Astrocyte (in vitro differentiated cells and primary cell): ENCODE data around the gene N4BP2L1. TPM values are rescaled to one million over a fixed set of nuclear protein-coding genes. Genes with fewer than 3 reads are reported as not detected.

Experiments
- DNase-seq: peaks from one replicate; pipeline ENCODE4 v3.0.0-alpha.2; 2010; ENCODE audit warnings: low read depth
- FAIRE-seq: peaks from 2 replicates; lab custom pipeline; 2011; peaks lifted over from hg19 to GRCh38; lab: Jason Lieb, UNC
- H2AFZ ChIP-seq: 2 replicates; pipeline ENCODE4 v1.6.0; 2012; ENCODE audit warnings: low read depth, low read length, inconsistent platforms
- H3K27ac ChIP-seq: 2 replicates; pipeline ENCODE4 v1.5.1; 2011; ENCODE audit warnings: low read depth, low read length, inconsistent platforms
- H3K27me3 ChIP-seq: 2 replicates; pipeline ENCODE4 v1.6.0; 2011; ENCODE audit warnings: low read length, inconsistent platforms; ENCODE audit not compliant: insufficient read depth
- H3K36me3 ChIP-seq: 2 replicates; pipeline ENCODE4 v1.5.1; 2011; ENCODE audit warnings: low read length, inconsistent platforms; ENCODE audit not compliant: insufficient read depth
- H3K4me1 ChIP-seq: 2 replicates; pipeline ENCODE4 v1.5.1; 2011; ENCODE audit warnings: low read length, inconsistent platforms; ENCODE audit not compliant: insufficient read depth
- H3K4me2 ChIP-seq: 2 replicates; pipeline ENCODE4 v1.6.0; 2012; ENCODE audit warnings: low read length, inconsistent platforms
- H3K4me3 ChIP-seq: 2 replicates; pipeline ENCODE4 v1.5.1; 2011; ENCODE audit warnings: low read depth, mild to moderate bottlenecking, low read length, inconsistent platforms; ENCODE audit not compliant: insufficient read depth
- H3K79me2 ChIP-seq: 2 replicates; pipeline ENCODE4 v1.6.0; 2012; ENCODE audit warnings: mild to moderate bottlenecking, low read length, inconsistent platforms; ENCODE audit not compliant: insufficient read depth
- H3K9ac ChIP-seq: 2 replicates; pipeline ENCODE4 v1.6.0; 2012; ENCODE audit warnings: mild to moderate bottlenecking, low read length, inconsistent platforms
- H3K9me3 ChIP-seq: 2 replicates; pipeline ENCODE4 v1.5.1; 2012; ENCODE audit warnings: low read depth, mild to moderate bottlenecking, low read length, inconsistent platforms; ENCODE audit not compliant: insufficient read depth
- H4K20me1 ChIP-seq: 2 replicates; pipeline ENCODE4 v1.6.0; 2012; ENCODE audit warnings: low read length, inconsistent platforms; ENCODE audit not compliant: insufficient read depth
- H3K27ac Mint-ChIP-seq: one replicate; pipeline ENCODE4 v1.8.0; 2021; ENCODE audit warnings: mild to moderate bottlenecking, mixed read lengths; ENCODE audit not compliant: unreplicated experiment
- H3K27me3 Mint-ChIP-seq: one replicate; pipeline ENCODE4 v1.8.0; 2021; ENCODE audit warnings: low read depth, mixed read lengths; ENCODE audit not compliant: unreplicated experiment
- H3K36me3 Mint-ChIP-seq: one replicate; pipeline ENCODE4 v1.8.0; 2021; ENCODE audit warnings: low read depth, mixed read lengths; ENCODE audit not compliant: unreplicated experiment
- H3K4me1 Mint-ChIP-seq: one replicate; pipeline ENCODE4 v1.8.0; 2021; ENCODE audit warnings: low read depth, mixed read lengths; ENCODE audit not compliant: unreplicated experiment
- H3K4me3 Mint-ChIP-seq: one replicate; pipeline ENCODE4 v1.8.0; 2021; ENCODE audit warnings: mild to moderate bottlenecking, moderate library complexity, mixed read lengths; ENCODE audit not compliant: unreplicated experiment
- H3K9me3 Mint-ChIP-seq: one replicate; pipeline ENCODE4 v1.8.0; 2021; ENCODE audit warnings: mild to moderate bottlenecking, mixed read lengths; ENCODE audit not compliant: unreplicated experiment
- CTCF ChIP-seq: IDR thresholded peaks from 2 replicates; pipeline ENCODE4 v1.5.1; 2011; ENCODE audit warnings: low read depth, mild to moderate bottlenecking, inconsistent platforms, low read length, moderate library complexity; ENCODE audit not compliant: insufficient read depth
- EZH2 ChIP-seq: IDR thresholded peaks from 2 replicates; pipeline ENCODE4 v1.6.1; 2012; ENCODE audit warnings: mild to moderate bottlenecking, low read length, inconsistent platforms; ENCODE audit not compliant: insufficient read depth
- total RNA-seq: library from RNA; stranded (reverse); gene quantifications from 2 replicates; pipeline ENCODE4 v1.2.1, GENCODE V29; 2021

The N4BP2L1 gene
- total RNA-seq, 1 donor from 2014 or later = 2.2 TPM

- H3K4me1 Mint-ChIP-seq = peaks cover 23% of the 10 kb centered on the region
- H3K27me3 Mint-ChIP-seq = no peaks in the 10 kb centered on the region
- H3K4me3 ChIP-seq = no peak overlapping the region
- no peak overlapping the region for H3K4me3 Mint-ChIP-seq
- no peak for TF ChIP-seq EZH2
- TF ChIP-seq CTCF = no peak
- peaks cover 14% of the 10 kb centered on the region for H3K36me3 Mint-ChIP-seq
- no peak overlapping the region for H3K9ac ChIP-seq
- H3K27me3 ChIP-seq = no peaks in the 10 kb centered on the region
- H2AFZ ChIP-seq = no peak overlapping the region
- FAIRE-seq (no peak), DNase-seq (no peak)
- no peak overlapping the region for H3K4me2 ChIP-seq
- H3K4me1 ChIP-seq = no peaks in the 10 kb centered on the region
- no peaks in the 10 kb centered on the region for H3K9me3 ChIP-seq
- H3K36me3 ChIP-seq = no peaks in the 10 kb centered on the region
- H3K79me2 ChIP-seq = no peaks in the 10 kb centered on the region
- no peaks in the 10 kb centered on the region for H4K20me1 ChIP-seq
- no peaks in the 10 kb centered on the region for H3K9me3 Mint-ChIP-seq
- no peak overlapping the region for H3K27ac ChIP-seq
- no peak overlapping the region for H3K27ac Mint-ChIP-seq
Observed at GRCh38 chr13:32473650-32474049, 45.7 kb upstream of the N4BP2L1 start.

- no peaks in the 10 kb centered on the region for H3K27me3 ChIP-seq
- no peaks in the 10 kb centered on the region for H3K36me3 ChIP-seq
- no peak overlapping the region for H3K27ac ChIP-seq
- DNase-seq (no peak), FAIRE-seq (no peak)
- no peaks in the 10 kb centered on the region for H4K20me1 ChIP-seq
- Mint-ChIP-seq H3K27ac (peak overlapping the region; percentile 70), H3K27me3 (no peaks in the 10 kb centered on the region), H3K4me3 (no peak overlapping the region), H3K36me3 (peaks cover 19% of the 10 kb centered on the region), H3K4me1 (peaks cover 27% of the 10 kb centered on the region), H3K9me3 (no peaks in the 10 kb centered on the region)
- no peak overlapping the region for H3K9ac ChIP-seq
- no peak overlapping the region for H3K4me2 ChIP-seq
- H3K4me3 ChIP-seq = no peak overlapping the region
- TF ChIP-seq EZH2 (no peak), CTCF (no peak)
- no peaks in the 10 kb centered on the region for H3K4me1 ChIP-seq
- no peaks in the 10 kb centered on the region for H3K9me3 ChIP-seq
- no peak overlapping the region for H2AFZ ChIP-seq
- no peaks in the 10 kb centered on the region for H3K79me2 ChIP-seq
Observed at GRCh38 chr13:32472194-32472621, 44.3 kb upstream of the N4BP2L1 start.

- no peak overlapping the region for H3K4me3 Mint-ChIP-seq
Observed at GRCh38 chr13:32471187-32471922, 43.4 kb upstream of the N4BP2L1 start.

More at GRCh38 chr13:32471187-32471922, 43.4 kb upstream of the N4BP2L1 start:
- no peaks in the 10 kb centered on the region for H3K79me2 ChIP-seq
- H4K20me1 ChIP-seq = no peaks in the 10 kb centered on the region
- H3K27ac ChIP-seq = no peak overlapping the region
- H3K36me3 Mint-ChIP-seq = peaks cover 17% of the 10 kb centered on the region
- H3K9me3 Mint-ChIP-seq = no peaks in the 10 kb centered on the region
- no peak overlapping the region for H3K9ac ChIP-seq
- H3K9me3 ChIP-seq = no peaks in the 10 kb centered on the region
- H3K4me3 ChIP-seq = no peak overlapping the region
- DNase-seq = peak; percentile 60
- no peaks in the 10 kb centered on the region for H3K27me3 ChIP-seq
- peak overlapping the region; percentile 70 for H3K27ac Mint-ChIP-seq
- H3K27me3 Mint-ChIP-seq = no peaks in the 10 kb centered on the region
- H3K4me1 Mint-ChIP-seq = peaks cover 27% of the 10 kb centered on the region
- no peaks in the 10 kb centered on the region for H3K36me3 ChIP-seq
- no peaks in the 10 kb centered on the region for H3K4me1 ChIP-seq
- H2AFZ ChIP-seq = no peak overlapping the region
- no peak overlapping the region for H3K4me2 ChIP-seq
- no peak for FAIRE-seq
- TF ChIP-seq CTCF (no peak), EZH2 (no peak)
